ENCODE data around the gene FBXO28.

FBXO28 gene

DNA sequence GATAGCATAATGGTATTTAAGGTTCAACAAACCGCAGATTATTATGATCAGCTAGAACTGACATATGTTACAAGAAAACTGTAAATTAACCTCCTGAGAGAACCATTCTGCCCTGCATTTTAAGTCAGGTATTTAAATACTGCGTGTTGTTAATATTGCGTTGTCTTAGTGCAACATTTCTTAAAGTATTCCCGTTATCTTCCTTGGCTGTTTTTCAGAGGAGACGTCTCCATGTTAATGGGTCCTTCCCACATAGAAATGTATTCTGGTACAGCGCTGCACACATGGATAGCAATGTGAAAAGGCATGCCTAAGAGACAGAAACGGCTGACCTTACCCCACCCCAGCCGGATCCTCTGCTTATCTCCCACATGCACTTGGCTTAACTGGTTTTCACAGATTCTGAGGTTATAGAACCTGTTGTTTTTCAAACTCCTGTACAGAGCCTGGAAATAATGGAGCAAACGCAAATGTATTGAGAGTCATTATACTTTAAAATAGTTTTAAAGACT is 46.3 kb downstream of the FBXO28 start:
- no peak for DNase-seq

DNA sequence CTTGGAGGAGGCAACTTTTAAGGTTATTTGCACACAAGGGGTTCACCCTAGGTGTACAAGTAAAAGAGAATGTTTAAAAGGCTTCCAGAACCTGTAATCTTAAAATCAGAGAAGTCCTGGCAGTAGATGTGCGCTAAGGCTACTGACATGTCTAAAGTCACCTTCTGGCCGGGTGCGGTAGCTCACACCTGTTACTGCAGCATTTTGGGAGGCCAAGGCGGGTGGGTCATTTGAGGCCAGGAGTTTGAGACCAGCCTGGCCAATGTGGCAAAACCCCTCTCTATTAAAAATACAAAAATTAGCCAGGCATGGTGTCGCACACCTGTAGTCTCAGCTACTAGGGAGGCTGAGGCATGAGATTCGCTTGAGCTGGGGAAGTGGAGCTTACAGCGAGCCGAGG is 48.9 kb downstream of the FBXO28 start:
- no peak for DNase-seq

DNA sequence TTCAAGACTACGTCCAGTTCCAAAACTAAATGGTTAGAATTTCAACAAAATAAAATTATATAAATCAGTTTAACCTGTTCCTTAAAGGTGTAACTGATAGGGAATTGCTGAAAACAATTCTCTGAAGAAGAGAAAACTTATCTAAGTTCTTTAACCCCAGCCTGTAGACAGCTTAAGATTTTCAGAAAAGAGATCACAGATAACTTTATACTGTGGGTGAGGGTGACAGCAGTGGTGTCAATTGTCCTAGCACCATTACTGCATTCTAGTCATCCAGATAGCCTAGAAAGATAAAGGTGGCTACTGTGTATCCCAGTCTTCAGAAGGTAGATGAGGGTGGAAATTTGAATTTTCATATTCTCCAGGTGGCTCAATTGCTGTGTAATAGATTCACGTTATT is 49.4 kb downstream of the FBXO28 start:
- no peak for DNase-seq

- no peak for DNase-seq
Observed at GRCh38 chr1:224168859-224169380, 55.0 kb downstream of the FBXO28 start.

DNA sequence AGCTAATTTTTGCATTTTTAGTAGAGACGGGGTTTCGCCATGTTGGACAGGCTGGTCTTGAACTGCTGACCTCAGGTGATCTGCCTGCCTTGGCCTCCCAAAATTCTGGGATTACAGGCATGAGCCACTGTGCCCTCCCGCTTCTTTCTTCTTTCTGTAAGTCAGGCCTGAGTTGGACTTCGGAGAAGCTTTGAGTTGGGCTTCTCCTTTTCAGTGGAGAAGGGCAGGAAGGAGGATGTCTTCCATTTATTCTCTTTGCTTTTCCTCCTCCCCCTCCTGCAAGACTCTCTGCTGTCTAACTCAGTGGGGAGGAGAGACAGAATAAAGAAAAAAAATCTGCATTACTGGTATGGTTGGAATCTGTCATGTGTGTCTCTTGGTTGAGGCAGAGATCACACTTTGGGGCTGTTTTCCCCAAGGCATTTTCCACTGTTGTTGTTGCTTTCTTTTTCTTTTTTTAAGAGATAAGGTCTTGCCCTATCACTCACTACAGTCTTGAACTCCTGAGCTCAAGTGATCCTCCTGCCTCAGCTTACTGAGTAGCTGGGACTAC is 55.9 kb downstream of the FBXO28 start:
- no peak for DNase-seq

GRCh38 chr1:224170343-224170742 is 56.4 kb downstream of the FBXO28 start:
- no peak for DNase-seq

DNA sequence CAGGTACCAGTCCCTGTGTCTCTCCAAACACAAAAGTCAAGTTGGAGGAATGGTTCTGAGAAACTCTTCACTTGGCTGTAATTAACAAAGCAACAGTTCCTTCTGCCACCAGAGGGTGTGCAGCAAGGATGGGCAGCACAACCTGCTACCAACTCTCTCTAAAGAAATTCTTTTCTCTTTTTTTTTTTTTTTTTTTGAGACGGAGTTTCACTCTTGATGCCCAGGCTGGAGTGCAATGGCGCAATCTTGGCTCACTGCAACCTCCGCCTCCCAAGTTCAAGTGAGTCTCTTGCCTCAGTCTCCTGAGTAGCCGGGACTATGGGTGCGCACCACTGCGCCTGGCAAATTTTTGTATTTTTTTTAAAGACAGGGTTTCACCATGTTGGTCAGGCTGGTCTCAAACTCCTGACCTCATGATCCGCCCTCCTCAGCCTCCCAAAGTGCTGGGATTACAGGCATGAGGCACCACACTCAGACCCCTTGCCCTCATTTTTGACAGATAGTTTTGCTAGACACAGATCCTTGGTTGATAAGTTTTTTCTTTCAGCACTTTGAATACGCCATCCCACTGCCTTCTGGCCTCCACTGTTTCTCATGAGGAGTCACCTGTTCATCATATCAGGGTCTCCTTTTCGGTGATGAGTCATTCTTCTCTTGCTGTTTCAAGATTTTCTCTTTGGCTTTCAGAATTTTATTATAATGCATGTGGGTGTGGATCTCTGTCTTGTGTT is 57.0 kb downstream of the FBXO28 start:
- DNase-seq = no peak

DNA sequence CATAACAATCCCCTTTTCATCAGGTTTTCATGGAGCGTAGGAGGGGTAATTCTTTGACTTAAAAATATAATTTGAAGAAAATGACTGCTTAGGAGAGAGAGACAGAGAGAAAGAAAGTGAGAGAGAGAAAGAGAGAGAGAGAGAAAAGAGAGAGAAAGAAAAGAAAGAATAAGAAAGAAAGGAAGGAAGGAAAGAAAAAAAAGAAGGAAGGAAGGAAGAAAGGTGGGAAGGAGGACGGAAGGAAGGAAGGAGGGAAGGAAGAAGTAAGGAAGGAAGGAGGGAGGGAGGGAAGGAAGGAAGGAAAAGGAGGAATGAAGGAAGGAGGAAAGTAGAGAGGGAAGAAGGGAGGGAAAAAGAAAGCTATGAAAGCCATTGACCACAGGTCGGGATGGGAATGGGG is 58.3 kb downstream of the FBXO28 start:
- no peak for DNase-seq

DNA sequence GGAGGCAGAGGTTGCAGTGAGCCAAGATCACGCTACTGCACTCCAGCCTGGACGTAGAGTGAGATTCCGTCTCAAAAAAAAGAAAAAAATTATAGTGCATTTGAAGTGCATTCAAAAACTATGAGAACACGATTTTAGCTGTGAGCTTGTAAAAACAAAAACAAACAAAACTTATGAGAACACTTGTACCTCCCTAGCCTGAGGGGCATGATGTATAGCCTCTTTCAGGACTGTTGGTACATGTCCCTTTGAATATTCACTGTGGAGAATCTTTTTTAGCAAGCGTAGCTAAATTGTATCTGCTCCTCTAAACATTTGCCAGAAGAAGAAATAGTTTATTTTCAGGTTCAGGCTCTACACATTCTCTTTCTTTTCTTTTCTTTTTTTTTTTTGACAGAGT is 59.6 kb downstream of the FBXO28 start:
- DNase-seq = no peak

- DNase-seq = peak; percentile 43
Observed at GRCh38 chr1:224175617-224176016, 61.7 kb downstream of the FBXO28 start.

DNA sequence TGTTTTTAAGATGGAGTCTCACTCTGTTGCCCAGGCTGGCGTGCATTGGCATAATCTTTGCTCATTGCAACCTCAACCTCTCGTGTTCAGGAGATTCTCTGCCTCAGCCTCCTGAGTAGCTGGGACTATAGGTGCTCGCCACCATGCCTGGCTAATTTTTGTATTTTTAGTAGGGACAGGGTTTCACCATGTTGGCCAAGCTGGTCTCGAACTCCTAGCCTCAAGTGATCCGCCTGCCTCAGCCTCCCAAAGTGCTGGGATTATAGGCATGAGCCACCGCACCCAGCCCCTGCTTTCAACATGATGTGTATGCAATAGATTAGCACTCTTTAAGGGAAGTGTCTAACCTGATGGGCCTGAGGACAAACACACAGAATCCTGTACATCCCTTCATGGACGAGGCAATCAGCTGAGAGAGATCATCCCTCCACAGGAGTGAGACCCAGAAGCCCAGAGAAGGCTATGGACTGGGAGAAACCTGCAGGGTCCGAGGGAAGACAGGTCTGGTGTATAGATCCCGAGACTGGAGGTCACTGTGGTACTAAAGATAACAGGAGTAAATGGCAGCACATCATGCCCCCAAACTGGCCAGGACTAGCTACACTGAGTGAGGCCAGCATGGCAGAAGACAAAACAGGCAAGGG is 63.6 kb downstream of the FBXO28 start:
- DNase-seq = no peak

GRCh38 chr1:224178894-224179293 is 65.0 kb downstream of the FBXO28 start:
- DNase-seq = no peak

DNA sequence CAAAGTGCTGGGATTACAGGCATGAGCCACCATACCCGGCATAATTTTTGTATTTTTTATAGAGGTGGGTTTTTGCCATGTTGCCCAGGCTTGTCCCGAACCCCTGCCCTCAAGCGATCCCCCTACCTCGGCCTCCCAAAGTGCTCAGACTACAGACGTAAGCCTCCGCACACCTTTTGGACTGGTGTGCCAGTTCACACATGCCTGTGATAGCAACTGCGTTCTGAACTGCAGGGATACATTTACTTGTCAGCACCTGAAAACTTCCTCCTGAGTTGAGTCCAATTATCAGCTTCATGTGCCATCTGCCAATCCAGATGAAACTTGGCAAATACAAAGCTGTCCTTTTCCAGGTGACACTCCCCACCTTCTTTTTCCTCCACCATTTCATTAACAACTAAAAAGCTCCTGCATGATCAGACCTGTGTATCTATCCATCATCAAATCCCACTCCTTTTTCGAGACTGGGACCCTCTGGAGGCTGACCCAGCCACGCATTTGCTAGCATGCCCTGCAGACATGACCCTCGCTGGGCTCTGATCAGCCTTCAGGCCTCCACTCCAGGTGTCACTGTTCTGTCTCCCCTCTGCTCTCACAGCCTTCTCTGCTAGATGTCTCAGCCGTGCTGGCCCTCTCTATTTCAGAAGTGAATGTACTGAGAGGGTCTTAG is 67.0 kb downstream of the FBXO28 start:
- no peak for DNase-seq

DNA sequence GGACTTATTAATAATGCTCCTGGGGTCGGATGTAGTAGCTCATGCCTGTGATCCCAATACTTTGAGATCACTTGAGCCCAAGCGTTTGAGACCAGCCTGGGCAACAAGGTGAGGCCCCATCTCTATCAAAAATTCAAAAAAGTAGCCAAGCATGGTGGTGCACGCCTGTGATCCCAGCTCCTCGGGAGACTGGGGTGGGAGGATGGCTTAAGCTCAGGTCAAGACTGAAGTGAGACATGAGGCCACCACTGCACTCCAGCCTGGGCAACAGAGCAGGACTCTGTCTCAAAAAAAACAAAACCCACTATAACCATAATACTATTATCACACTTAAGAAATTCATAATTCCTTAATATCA is 67.5 kb downstream of the FBXO28 start:
- DNase-seq = no peak

DNA sequence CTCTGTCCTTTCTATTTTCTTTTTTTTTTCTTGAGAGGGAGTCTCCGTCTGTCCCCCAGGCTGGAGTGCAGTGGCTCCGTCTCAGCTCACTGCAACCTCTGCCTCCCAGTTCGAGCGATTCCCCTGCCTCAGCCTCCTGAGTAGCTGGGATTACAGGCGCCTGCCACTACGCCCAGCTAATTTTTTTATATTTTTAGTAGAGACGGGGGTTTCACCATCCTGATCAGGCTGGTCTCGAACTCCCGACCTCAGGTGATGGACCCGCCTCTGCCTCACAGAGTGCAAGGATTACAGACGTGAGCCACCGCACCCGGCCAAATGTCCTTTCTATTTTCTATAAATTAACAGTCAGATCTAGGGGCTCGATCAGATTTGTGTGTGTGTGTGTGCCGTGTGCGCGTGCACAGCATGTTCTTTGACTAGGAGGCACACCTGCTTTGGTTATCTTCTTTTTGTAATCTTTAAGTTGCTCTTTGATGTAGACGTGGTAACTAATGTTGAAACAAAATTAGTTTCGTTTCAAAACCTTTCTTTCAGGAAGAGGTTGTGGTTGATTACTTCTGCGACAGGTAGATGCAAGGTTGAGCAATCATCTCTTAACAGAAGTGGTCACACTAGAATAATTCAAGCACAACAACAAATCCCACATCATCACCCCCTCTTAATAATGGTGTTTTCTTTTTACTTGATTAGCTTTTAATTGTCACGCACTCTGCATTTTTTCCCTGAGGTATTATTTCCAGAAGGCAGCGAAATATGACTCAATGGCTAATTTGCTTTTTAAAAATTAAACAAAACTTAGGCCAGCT is 68.3 kb downstream of the FBXO28 start:
- peak; percentile 1 for DNase-seq

DNA sequence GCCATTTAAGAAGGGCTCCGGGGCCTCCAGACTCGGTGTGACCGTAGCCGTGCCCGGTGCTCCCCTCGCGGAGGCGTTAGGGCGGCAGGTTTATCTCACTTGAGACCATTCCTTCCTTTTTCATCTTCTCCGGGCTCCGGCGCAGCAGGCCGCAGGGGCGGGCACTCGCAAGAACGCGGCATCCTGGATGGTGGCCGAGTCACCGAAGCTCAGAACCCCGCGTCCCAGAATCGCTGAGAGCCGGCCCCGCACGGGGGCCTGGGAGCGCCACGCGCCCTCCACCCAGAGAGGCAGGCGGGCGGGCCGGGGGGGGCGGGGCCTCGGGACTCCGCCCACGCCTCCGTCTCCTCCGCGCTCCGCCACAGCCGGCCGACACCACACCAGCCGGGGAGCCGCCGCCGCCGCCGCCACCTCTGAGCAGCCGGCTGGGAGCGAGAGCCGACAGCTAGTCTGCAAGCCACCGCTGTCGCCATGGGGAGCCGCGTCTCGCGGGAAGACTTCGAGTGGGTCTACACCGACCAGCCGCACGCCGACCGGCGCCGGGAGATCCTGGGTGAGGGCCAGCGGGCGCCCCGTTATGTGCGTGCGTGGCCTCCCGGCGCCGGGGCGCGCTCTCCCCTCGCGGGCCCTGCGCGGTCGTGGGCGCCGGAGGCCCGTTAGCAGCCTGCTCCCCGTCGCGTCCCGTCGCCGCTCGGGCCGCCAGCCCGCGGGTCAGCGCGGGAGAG is 69.1 kb downstream of the FBXO28 start, which contains the start of gene DEGS1:
TSS of gene DEGS1 (plus strand) at position 375 of the 725 bp plus-strand sequence. CDS start at position 472, 97 bp downstream.
- DNase-seq = peak; percentile 91

GRCh38 chr1:224183591-224184312 is 69.8 kb downstream of the FBXO28 start:
- peak; percentile 60 for DNase-seq

DNA sequence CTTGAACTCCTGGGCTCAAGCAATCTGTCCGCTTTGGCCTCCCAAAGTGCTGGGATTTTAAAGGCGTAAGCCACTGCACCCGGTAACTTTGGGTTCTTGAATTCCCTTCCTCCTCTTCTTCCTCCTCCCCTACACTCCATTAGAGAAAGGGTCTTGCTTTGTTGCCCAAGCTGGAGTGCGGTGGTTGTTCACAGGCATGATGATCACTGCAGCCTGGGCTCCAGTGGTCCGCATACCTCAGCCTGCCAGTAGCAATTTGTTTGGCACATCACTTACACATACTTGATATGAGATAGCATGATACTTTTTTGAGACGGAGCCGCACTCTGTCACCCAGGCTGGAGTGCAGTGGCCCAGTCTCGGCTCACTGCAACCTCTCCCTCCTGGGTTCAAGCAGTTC is 71.3 kb downstream of the FBXO28 start:
- DNase-seq = no peak

GRCh38 chr1:224188286-224188685 is 74.4 kb downstream of the FBXO28 start:
- DNase-seq = no peak

DNA sequence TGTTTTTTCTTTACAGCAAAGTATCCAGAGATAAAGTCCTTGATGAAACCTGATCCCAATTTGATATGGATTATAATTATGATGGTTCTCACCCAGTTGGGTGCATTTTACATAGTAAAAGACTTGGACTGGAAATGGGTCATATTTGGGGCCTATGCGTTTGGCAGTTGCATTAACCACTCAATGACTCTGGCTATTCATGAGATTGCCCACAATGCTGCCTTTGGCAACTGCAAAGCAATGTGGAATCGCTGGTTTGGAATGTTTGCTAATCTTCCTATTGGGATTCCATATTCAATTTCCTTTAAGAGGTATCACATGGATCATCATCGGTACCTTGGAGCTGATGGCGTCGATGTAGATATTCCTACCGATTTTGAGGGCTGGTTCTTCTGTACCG is 75.7 kb downstream of the FBXO28 start:
- DNase-seq = no peak
